ENCODE results near the gene LRCH1. TPM values are rescaled to one million over a fixed set of nuclear protein-coding genes. Genes with fewer than 3 reads are reported as not detected.

LRCH1 gene
- total RNA-seq, 1 experiment from 2014 or later = 11.7 TPM

DNA sequence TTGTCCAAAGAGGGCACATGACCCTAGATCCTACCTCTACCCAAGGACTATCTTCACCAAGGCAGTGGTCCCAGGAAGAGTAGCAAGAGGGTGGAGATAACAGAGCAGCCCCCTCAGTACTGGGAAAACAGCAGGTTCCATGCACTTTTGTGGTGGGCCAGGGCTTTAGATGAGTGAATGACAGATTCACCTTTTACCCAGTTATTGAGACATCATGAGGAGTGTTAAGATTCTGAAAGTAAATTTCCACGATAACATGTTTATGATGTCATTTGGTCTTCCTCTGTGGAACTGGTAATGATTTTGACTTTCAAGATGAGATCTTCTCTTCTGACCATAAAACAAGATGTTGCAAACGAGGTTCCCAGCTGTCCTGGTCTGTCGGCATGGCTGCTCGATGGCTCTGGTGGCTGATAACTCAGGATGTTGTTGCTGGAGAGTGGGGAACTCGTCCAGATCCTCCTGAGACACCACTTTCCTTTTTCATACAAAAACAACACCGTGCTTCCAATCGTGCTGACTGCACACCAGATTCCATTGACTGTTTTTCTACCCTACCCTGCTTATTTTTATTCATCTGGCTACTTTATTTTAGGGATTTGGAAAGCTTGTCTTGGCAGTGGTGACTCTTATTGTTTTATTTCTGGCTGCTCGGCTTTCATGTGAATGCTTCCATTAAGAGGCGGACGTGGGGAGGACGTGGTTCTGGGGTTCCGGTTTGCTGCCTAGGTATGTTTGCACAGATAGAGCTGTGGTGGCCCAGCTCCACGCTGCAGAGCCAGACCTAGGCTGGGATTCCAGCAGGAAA, 88.5 kb downstream of the LRCH1 start:
- intact Hi-C loops (cut with micrococcal nuclease; ENCODE audit: unreplicated experiment) = no loop called here
- BruUV-seq (replicated peaks) = no TSS peak
- Mint-ChIP-seq H3K27me3 (ENCODE audit: unreplicated experiment) (no peaks in the 10 kb centered on the region), H3K9me3 (ENCODE audit: low read depth, unreplicated experiment) (peaks cover 2% of the 10 kb centered on the region), H3K27ac (ENCODE audit: unreplicated experiment) (no peak overlapping the region), H3K4me1 (ENCODE audit: low read depth, unreplicated experiment) (peaks cover 38% of the 10 kb centered on the region), H3K4me3 (ENCODE audit: low read depth, unreplicated experiment) (no peak overlapping the region), H3K36me3 (ENCODE audit: insufficient read depth, unreplicated experiment) (no peaks in the 10 kb centered on the region)
- CTCF ChIA-PET = interaction anchor here (0.7 kb wide), 1 partner anchor 91 kb away, joined by 3 read pairs; no protein-coding TSS in a partner anchor
- TF ChIP-seq, protein P1, sequence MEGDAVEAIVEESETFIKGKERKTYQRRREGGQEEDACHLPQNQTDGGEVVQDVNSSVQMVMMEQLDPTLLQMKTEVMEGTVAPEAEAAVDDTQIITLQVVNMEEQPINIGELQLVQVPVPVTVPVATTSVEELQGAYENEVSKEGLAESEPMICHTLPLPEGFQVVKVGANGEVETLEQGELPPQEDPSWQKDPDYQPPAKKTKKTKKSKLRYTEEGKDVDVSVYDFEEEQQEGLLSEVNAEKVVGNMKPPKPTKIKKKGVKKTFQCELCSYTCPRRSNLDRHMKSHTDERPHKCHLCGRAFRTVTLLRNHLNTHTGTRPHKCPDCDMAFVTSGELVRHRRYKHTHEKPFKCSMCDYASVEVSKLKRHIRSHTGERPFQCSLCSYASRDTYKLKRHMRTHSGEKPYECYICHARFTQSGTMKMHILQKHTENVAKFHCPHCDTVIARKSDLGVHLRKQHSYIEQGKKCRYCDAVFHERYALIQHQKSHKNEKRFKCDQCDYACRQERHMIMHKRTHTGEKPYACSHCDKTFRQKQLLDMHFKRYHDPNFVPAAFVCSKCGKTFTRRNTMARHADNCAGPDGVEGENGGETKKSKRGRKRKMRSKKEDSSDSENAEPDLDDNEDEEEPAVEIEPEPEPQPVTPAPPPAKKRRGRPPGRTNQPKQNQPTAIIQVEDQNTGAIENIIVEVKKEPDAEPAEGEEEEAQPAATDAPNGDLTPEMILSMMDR (IDR thresholded peaks at IDR 0.05; ENCODE audit: unreplicated experiment) = no peak
- no peak for DNase-seq

DNA sequence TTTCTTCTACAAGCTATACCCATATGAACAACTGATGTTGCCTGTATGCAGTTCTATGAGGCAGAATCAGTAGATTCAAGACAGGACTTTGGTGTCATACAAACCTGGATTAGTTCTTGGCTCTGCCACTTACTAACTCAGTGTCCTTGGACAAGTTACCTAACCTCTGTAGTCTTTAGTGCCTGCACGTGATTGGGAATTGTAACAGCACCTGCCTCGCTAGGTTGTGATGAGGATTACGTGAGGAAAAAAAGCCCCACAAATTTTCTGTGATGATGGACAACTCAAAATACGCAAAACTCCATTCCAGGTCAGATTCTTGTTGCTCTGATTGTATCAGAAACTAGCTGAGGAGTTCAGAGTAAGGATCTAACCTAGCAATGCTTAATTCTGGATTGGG, 89.3 kb downstream of the LRCH1 start:
- peaks cover 30% of the 10 kb centered on the region for H3K4me1 Mint-ChIP-seq (ENCODE audit: low read depth, unreplicated experiment)
- H3K27me3 Mint-ChIP-seq (ENCODE audit: unreplicated experiment) = no peaks in the 10 kb centered on the region
- DNase-seq = no peak
- no peaks in the 10 kb centered on the region for H3K36me3 Mint-ChIP-seq (ENCODE audit: insufficient read depth, unreplicated experiment)
- H3K4me3 Mint-ChIP-seq (ENCODE audit: low read depth, unreplicated experiment) = no peak overlapping the region
- CTCF ChIA-PET = interaction anchor here (0.7 kb wide), 1 partner anchor 92 kb away, joined by 3 read pairs; no protein-coding TSS in a partner anchor
- no peak overlapping the region for H3K27ac Mint-ChIP-seq (ENCODE audit: unreplicated experiment)
- intact Hi-C loops (cut with micrococcal nuclease; ENCODE audit: unreplicated experiment) = no loop called here
- no TSS peak for BruUV-seq (replicated peaks)
- TF ChIP-seq, protein P1 (IDR thresholded peaks at IDR 0.05; ENCODE audit: unreplicated experiment) = no peak
- H3K9me3 Mint-ChIP-seq (ENCODE audit: low read depth, unreplicated experiment) = peaks cover 2% of the 10 kb centered on the region

DNA sequence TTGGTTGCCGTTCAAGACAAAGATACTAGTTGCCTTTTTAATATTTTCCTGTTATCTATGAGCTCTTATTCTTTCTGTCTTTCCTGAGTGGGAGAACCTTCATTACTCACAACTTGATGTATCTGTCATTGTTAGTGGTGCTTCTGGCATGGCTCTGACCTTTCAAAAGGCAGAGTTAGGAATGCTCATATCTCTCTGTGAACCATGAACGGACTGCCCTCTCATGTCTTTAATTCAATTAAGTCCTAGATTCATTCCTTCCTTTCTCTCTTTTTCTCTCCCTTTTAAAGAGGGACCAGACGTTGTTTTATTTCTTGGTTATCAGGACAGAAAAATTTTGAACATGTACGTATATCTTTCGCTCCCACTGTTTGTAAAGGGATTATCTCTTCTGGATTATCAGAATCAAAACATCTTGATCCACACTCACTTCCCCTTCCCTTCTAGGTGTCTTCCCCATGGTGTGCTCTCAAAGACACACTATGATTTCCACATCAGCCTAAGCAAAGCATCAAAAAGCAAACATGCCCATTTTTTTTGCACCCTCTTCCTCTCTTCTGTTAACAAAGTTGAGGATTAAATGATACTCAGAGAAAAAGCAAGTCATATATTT, 90.3 kb downstream of the LRCH1 start:
- Mint-ChIP-seq H3K36me3 (ENCODE audit: insufficient read depth, unreplicated experiment) (no peaks in the 10 kb centered on the region), H3K27me3 (ENCODE audit: unreplicated experiment) (no peaks in the 10 kb centered on the region), H3K4me3 (ENCODE audit: low read depth, unreplicated experiment) (no peak overlapping the region), H3K27ac (ENCODE audit: unreplicated experiment) (no peak overlapping the region), H3K4me1 (ENCODE audit: low read depth, unreplicated experiment) (peaks cover 35% of the 10 kb centered on the region), H3K9me3 (ENCODE audit: low read depth, unreplicated experiment) (peaks cover 2% of the 10 kb centered on the region)
- no peak for DNase-seq
- BruUV-seq (replicated peaks) = no TSS peak
- CTCF ChIA-PET = no interaction called here
- intact Hi-C loops (cut with micrococcal nuclease; ENCODE audit: unreplicated experiment) = no loop called here
- TF ChIP-seq, protein P1 (IDR thresholded peaks at IDR 0.05; ENCODE audit: unreplicated experiment) = no peak

DNA sequence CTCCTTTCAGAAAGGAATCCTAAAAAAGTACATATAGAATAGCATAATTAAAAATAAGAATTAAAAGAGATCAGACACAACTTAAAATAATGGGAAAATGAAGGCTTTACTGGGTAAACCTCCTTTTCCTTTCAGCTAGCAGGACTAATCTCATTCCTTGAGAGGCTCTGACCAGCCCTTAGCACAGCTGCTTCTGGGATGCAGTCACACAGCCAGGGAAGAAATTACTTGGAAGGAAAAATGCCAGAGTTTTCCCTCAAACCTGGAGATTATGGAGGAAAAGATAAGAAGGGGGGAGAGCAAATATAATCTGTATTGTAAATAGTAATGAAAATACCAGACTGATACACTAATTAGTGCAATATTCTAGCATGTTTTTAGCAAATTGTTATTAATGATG, 91.8 kb downstream of the LRCH1 start:
- Mint-ChIP-seq H3K4me3 (ENCODE audit: low read depth, unreplicated experiment) (no peak overlapping the region), H3K27me3 (ENCODE audit: unreplicated experiment) (no peaks in the 10 kb centered on the region), H3K27ac (ENCODE audit: unreplicated experiment) (no peak overlapping the region), H3K4me1 (ENCODE audit: low read depth, unreplicated experiment) (peaks cover 33% of the 10 kb centered on the region), H3K9me3 (ENCODE audit: low read depth, unreplicated experiment) (peaks cover 2% of the 10 kb centered on the region), H3K36me3 (ENCODE audit: insufficient read depth, unreplicated experiment) (no peaks in the 10 kb centered on the region)
- no peak for DNase-seq
- CTCF ChIA-PET = no interaction called here
- TF ChIP-seq, protein P1 (IDR thresholded peaks at IDR 0.05; ENCODE audit: unreplicated experiment) = no peak
- BruUV-seq (replicated peaks) = no TSS peak
- intact Hi-C loops (cut with micrococcal nuclease; ENCODE audit: unreplicated experiment) = no loop called here
